ENCODE data around the gene LY6G6F. TPM values are rescaled to one million over a fixed set of nuclear protein-coding genes. Genes with fewer than 3 reads are reported as not detected.

LY6G6F gene
- total RNA-seq, 2 donors from 2014 or later: not detected

- H3K36me3 ChIP-seq: peaks cover 21% of the 10 kb centered on the region
- peak within 1 kb of the TSS; percentile 81 to 89 for H3K27ac ChIP-seq
- DNase-seq (ENCODE audit: low spot score): peak; percentile 90
- TF ChIP-seq CTCF (IDR thresholded peaks at IDR 0.05): no peak
- peaks cover 0 to 55% of the 10 kb centered on the region in 2 donors for H3K4me1 ChIP-seq
- no peaks in the 10 kb centered on the region for H3K9me3 ChIP-seq
- H3K4me3 ChIP-seq: peak within 1 kb of the TSS; percentile 71 to 83
- H3K27me3 ChIP-seq: no peaks in the 10 kb centered on the region
Measured at GRCh38 chr6:31660381-31661261, 46.0 kb upstream of the LY6G6F start, which contains the start of gene C6orf47. Gene C6orf47 (minus strand): TSS chr6:31660778. CDS start chr6:31659947, 831 bp downstream.

- no peak for DNase-seq (ENCODE audit: low spot score)
- no peak for TF ChIP-seq CTCF (IDR thresholded peaks at IDR 0.05)
- Histone ChIP-seq H3K27me3 (no peaks in the 10 kb centered on the region), H3K4me1 (peaks cover 0 to 58% of the 10 kb centered on the region in 2 donors), H3K4me3 (peak overlapping the region in 1 of 2 donors; percentile 83), H3K9me3 (no peaks in the 10 kb centered on the region), H3K36me3 (peaks cover 21% of the 10 kb centered on the region), H3K27ac (peak overlapping the region; percentile 81 to 89)
Measured at GRCh38 chr6:31661262-31662123, 45.2 kb upstream of the LY6G6F start.

GRCh38 chr6:31662124-31662723, 44.4 kb upstream of the LY6G6F start:
- DNase-seq (ENCODE audit: low spot score): no peak
- Histone ChIP-seq H3K4me3 (no peak overlapping the region), H3K4me1 (peaks cover 0 to 65% of the 10 kb centered on the region in 2 donors), H3K36me3 (peaks cover 26% of the 10 kb centered on the region), H3K27me3 (no peaks in the 10 kb centered on the region), H3K27ac (no peak overlapping the region), H3K9me3 (no peaks in the 10 kb centered on the region)
- TF ChIP-seq CTCF (IDR thresholded peaks at IDR 0.05): no peak

- Histone ChIP-seq H3K27ac (peak overlapping the region; percentile 89 to 97), H3K27me3 (no peaks in the 10 kb centered on the region), H3K4me3 (peak overlapping the region; percentile 84 to 92), H3K4me1 (peaks cover 0 to 66% of the 10 kb centered on the region in 2 donors), H3K9me3 (no peaks in the 10 kb centered on the region), H3K36me3 (peaks cover 24% of the 10 kb centered on the region)
- DNase-seq (ENCODE audit: low spot score): no peak
- no peak for TF ChIP-seq CTCF (IDR thresholded peaks at IDR 0.05)
Measured at GRCh38 chr6:31663126-31663960, 43.3 kb upstream of the LY6G6F start.

All from right atrium auricular region (tissue), 2 donors.